RWPE2 (cell line): ENCODE measurements around the gene WWOX.

Experiments
- ATAC-seq: fragments of 200-7000 bp; cut with Tn5 transposase; 3 replicates; pipeline ENCODE4 v1.9.1; 2021; ENCODE audit warnings: low read depth
- DNase-seq: peaks from one replicate; pipeline ENCODE4 v3.0.0-alpha.2; 2020; ENCODE audit warnings: low spot score
- H3K27ac ChIP-seq: fragments of 450-650 bp; 2 replicates; pipeline ENCODE4 v1.5.1; 2017; ENCODE audit warnings: mild to moderate bottlenecking; ENCODE audit not compliant: poor library complexity, severe bottlenecking
- H3K27me3 ChIP-seq: fragments of 250-450 bp; sonication (Bioruptor Pico); 2 replicates; pipeline ENCODE4 v1.5.1; 2021; ENCODE audit warnings: mild to moderate bottlenecking, moderate library complexity; ENCODE audit not compliant: insufficient read depth, poor library complexity, severe bottlenecking
- H3K36me3 ChIP-seq: fragments of 250-450 bp; sonication (Bioruptor Pico); 2 replicates; pipeline ENCODE4 v1.5.1; 2020; ENCODE audit warnings: low read depth, mild to moderate bottlenecking, moderate library complexity
- H3K4me1 ChIP-seq: fragments of 250-450 bp; sonication (Bioruptor Pico); 2 replicates; pipeline ENCODE4 v1.5.1; 2021; ENCODE audit warnings: mild to moderate bottlenecking, moderate library complexity; ENCODE audit not compliant: insufficient read depth, poor library complexity, severe bottlenecking
- H3K4me3 ChIP-seq: fragments of 250-450 bp; sonication (Bioruptor Pico); 2 replicates; pipeline ENCODE4 v1.5.1; 2021; ENCODE audit warnings: mild to moderate bottlenecking, moderate library complexity; ENCODE audit not compliant: severe bottlenecking
- H3K9me3 ChIP-seq: fragments of 250-450 bp; sonication (Bioruptor Pico); 2 replicates; pipeline ENCODE4 v1.5.1; 2021; ENCODE audit warnings: mild to moderate bottlenecking, moderate library complexity; ENCODE audit not compliant: severe bottlenecking
- TF ChIP-seq, protein P1 (sequence below): fragments of 450-650 bp; IDR thresholded peaks from one replicate; pipeline ENCODE4 v1.5.1; 2017; ENCODE audit warnings: mild to moderate bottlenecking, moderate library complexity; ENCODE audit not compliant: poor library complexity, severe bottlenecking

WWOX gene

DNA sequence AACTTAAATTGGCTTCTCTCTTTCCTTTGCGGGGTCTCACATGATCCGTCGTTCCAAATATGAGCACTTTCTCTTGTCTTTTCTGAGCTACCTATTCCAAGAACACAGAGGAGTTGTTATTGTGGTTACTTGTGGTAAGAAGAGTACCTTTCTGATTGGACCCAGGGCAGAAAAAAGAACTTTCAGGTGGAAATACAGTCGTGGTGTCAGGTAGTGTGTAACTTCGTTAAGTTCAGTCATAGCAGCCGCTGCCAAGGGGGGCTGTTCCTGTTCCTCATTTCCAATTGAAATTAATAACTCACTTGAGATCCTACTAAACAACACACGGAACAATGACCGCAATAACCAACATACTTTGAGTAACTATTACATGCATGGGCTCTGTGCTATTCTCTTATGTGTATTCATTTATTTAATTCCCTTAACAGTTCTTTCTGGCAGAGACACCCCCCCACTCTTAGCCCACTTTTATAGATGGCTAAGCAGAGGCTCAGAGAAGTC is 819.4 kb downstream of the WWOX start:
- Histone ChIP-seq H3K27me3 (no peaks in the 10 kb centered on the region), H3K27ac (no peak overlapping the region), H3K4me1 (no peaks in the 10 kb centered on the region), H3K4me3 (no peak overlapping the region), H3K36me3 (no peaks in the 10 kb centered on the region), H3K9me3 (no peaks in the 10 kb centered on the region)
- ATAC-seq (no peak), DNase-seq (no peak)
- TF ChIP-seq, protein P1, sequence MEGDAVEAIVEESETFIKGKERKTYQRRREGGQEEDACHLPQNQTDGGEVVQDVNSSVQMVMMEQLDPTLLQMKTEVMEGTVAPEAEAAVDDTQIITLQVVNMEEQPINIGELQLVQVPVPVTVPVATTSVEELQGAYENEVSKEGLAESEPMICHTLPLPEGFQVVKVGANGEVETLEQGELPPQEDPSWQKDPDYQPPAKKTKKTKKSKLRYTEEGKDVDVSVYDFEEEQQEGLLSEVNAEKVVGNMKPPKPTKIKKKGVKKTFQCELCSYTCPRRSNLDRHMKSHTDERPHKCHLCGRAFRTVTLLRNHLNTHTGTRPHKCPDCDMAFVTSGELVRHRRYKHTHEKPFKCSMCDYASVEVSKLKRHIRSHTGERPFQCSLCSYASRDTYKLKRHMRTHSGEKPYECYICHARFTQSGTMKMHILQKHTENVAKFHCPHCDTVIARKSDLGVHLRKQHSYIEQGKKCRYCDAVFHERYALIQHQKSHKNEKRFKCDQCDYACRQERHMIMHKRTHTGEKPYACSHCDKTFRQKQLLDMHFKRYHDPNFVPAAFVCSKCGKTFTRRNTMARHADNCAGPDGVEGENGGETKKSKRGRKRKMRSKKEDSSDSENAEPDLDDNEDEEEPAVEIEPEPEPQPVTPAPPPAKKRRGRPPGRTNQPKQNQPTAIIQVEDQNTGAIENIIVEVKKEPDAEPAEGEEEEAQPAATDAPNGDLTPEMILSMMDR, result no peak

DNA sequence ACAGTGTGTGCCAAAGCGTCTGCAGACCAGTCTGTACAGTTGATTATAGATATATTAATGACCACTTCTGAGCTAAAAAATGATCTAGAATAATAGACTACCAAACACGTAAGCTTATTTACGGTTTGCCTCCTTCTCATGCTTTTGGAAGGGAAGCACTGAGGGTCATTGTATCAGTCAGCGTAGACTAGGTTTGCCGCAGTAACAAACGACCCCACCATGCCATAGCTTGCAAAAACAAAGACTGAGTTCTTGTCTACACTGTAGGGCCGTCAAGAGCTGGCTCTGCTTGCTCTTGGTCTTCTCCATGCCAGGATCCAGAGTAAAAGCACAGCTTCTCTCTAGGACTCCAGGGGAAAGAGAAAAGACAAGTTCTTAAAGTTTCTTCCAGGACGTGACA is 820.4 kb downstream of the WWOX start:
- H3K4me3 ChIP-seq, result no peak overlapping the region
- H3K36me3 ChIP-seq, result no peaks in the 10 kb centered on the region
- ATAC-seq (no peak), DNase-seq (no peak)
- H3K9me3 ChIP-seq, result peaks cover 3% of the 10 kb centered on the region
- TF ChIP-seq, protein P1, result no peak
- no peak overlapping the region for H3K27ac ChIP-seq
- H3K4me1 ChIP-seq, result no peaks in the 10 kb centered on the region
- H3K27me3 ChIP-seq, result no peaks in the 10 kb centered on the region

DNA sequence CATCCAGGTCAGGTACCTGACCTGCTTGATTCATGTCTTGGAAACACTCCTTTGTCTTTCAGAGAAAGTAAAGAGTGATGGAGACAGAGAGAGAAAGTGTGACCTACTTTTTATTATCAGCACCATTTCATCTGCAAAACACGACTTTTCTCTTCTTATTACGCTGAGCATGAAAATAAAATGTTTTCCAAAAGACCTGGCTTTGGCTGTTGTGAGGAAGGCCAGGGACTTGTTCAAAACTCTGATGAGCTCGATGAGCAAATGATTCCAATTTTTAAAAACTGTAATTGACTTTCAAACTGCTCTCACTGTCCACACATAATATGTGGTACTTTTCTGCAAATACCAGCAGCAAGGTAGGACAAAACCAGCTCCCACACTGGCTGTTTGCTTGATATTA is 821.2 kb downstream of the WWOX start:
- Histone ChIP-seq H3K4me1 (no peaks in the 10 kb centered on the region), H3K4me3 (no peak overlapping the region), H3K27me3 (no peaks in the 10 kb centered on the region), H3K36me3 (no peaks in the 10 kb centered on the region), H3K9me3 (peaks cover 3% of the 10 kb centered on the region), H3K27ac (no peak overlapping the region)
- ATAC-seq, result no peak
- no peak for DNase-seq
- TF ChIP-seq, protein P1, result no peak

DNA sequence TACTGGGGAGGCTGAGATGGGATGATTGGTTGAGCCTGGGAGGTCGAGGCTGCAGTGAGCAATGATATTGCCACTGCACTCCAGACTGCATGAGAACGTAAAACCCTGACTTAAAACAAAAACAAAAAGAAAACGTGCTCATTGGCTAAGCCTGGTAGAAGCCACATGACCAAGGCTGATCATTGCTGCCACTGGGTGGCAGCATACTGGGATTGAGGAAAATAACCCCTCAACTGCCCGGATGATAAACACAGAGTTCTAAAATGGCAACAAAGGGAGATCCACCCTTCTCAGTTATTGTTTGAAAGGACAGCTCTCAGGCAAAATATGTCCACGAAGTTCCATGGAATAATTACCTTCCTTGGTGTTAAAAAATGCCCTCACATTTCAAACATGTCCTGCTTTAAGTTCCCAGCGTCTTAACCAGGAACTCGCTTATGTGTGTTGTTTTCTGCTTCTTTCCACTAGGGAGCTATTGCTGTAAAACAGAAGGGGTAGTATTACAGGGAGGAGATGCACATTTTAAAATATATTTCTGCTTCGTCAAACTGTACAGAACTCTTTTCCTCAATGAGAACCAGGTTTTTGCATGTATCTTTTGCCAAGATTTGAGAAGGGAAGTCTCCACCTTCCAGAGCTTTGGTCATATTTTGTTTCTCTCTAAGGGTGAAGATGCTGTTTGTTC is 825.8 kb downstream of the WWOX start:
- no peak for ATAC-seq
- DNase-seq, result no peak
- Histone ChIP-seq H3K4me1 (no peaks in the 10 kb centered on the region), H3K4me3 (no peak overlapping the region), H3K36me3 (no peaks in the 10 kb centered on the region), H3K9me3 (peaks cover 3% of the 10 kb centered on the region), H3K27me3 (no peaks in the 10 kb centered on the region), H3K27ac (no peak overlapping the region)
- TF ChIP-seq, protein P1, result peak; percentile 23

DNA sequence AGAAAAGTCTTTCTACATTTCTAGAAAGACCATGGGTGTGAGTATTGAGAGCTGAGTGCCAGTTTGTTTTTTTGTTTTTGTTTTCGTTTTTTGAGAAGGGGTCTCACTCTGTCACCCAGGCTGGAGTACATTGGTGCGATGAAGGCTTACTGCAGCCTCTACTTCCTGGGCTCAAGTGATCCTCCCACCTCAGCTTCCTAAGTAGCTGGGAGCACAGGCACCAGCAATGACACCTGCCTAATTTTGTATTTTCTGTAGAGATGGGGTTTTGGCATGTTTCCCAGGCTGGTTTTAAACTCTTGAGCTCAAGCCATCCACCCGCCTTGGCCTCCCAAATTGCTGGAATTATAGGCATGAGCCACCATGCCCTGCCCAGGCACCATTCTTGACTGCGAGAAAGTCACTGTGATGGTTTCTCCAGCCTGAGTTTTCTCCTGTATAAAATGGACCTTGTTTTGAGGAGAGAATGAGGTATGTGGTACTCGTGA is 827.3 kb downstream of the WWOX start:
- Histone ChIP-seq H3K4me3 (no peak overlapping the region), H3K4me1 (no peaks in the 10 kb centered on the region), H3K27ac (no peak overlapping the region), H3K27me3 (no peaks in the 10 kb centered on the region), H3K9me3 (peaks cover 3% of the 10 kb centered on the region), H3K36me3 (no peaks in the 10 kb centered on the region)
- no peak for ATAC-seq
- no peak for DNase-seq
- TF ChIP-seq, protein P1, result no peak
